ENCODE measurements around the gene FOXA1. TPM values are rescaled to one million over a fixed set of nuclear protein-coding genes. Genes with fewer than 3 reads are reported as not detected.

Gene FOXA1
- total and polyA plus RNA-seq, 11 donors = not detected

- intact Hi-C loops (cut with DNase I) = loop anchor here in 4 of 10 donors (10.0 kb wide), 2 partner anchors 349 to 929 kb away; partner anchors contain the start of gene PAX9 (in 2 of the 4)
- TF ChIP-seq, protein P1, sequence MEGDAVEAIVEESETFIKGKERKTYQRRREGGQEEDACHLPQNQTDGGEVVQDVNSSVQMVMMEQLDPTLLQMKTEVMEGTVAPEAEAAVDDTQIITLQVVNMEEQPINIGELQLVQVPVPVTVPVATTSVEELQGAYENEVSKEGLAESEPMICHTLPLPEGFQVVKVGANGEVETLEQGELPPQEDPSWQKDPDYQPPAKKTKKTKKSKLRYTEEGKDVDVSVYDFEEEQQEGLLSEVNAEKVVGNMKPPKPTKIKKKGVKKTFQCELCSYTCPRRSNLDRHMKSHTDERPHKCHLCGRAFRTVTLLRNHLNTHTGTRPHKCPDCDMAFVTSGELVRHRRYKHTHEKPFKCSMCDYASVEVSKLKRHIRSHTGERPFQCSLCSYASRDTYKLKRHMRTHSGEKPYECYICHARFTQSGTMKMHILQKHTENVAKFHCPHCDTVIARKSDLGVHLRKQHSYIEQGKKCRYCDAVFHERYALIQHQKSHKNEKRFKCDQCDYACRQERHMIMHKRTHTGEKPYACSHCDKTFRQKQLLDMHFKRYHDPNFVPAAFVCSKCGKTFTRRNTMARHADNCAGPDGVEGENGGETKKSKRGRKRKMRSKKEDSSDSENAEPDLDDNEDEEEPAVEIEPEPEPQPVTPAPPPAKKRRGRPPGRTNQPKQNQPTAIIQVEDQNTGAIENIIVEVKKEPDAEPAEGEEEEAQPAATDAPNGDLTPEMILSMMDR (IDR thresholded peaks at IDR 0.05) = no peak
- no peak for TF ChIP-seq POLR2A (IDR thresholded peaks at IDR 0.05)
- H3K27ac ChIP-seq = no peak overlapping the region
Observed at GRCh38 chr14:37593511-37594237, 1.4 kb downstream of the FOXA1 start.

DNA sequence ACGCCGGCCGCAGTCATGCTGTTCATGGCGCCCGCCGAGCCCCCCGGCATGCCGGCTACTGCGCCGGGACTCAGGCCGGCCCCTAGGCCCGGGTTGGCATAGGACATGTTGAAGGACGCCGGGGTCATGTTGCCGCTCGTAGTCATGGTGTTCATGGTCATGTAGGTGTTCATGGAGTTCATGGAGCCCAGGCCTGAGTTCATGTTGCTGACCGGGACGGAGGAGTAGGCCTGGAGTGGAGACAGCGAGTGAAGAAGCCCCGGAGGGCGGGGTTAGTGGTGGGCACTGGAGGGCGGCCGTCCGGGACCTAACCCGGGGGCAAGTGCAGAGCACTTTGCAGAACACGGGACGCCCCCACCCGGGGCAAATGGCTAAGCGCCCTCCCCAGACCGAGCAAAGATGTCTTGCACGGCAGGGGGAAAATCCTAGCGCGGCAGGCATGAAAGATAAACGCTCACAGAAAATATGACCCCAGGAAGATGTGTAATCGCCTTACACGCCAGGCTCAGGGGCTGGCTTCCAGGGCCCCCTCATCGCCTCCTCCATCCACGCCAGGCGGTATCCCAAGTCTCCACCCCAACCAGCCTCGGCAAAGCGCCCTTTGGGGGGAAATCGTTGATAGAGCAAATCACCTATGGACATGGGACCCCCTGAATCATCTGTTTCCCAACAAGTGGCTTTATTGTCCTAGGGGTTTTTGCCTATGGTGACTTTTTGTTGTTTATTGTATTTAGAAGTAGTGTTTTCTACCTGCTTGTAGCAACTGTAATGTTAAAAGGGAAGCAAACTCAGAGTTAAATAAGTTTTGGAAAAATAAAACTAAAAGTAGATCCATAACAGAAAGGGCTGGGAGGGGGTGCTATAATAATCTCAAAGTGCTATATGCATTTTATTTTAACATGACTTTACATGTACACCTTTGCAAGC lies 2.3 kb downstream of the FOXA1 start:
- intact Hi-C loops (cut with DNase I) = loop anchor here in 4 of 10 donors (10.0 kb wide), 2 partner anchors 348 to 928 kb away; partner anchors contain the start of gene PAX9 (in 2 of the 4)
- peaks cover 0 to 51% (median 13%) of the 10 kb centered on the region in 12 donors for H3K4me1 ChIP-seq

More at GRCh38 chr14:37593511-37594237, 1.4 kb downstream of the FOXA1 start:
- 9 to 18% (median 16%) methylated on average over 14 of the region's 14 CpGs for WGBS, 4 donors
- DNase-seq (no peak), ATAC-seq (no peak)
- H3K36me3 ChIP-seq = no peaks in the 10 kb centered on the region
- peak overlapping the region in 3 of 12 donors; percentile 29 to 43 (median 41) for H3K4me3 ChIP-seq
- peaks cover 0 to 52% (median 15%) of the 10 kb centered on the region in 12 donors for H3K4me1 ChIP-seq
- no peaks in the 10 kb centered on the region for H3K9me3 ChIP-seq
- peaks cover 75 to 98% (median 95%) of the 10 kb centered on the region in 9 donors for H3K27me3 ChIP-seq

DNA sequence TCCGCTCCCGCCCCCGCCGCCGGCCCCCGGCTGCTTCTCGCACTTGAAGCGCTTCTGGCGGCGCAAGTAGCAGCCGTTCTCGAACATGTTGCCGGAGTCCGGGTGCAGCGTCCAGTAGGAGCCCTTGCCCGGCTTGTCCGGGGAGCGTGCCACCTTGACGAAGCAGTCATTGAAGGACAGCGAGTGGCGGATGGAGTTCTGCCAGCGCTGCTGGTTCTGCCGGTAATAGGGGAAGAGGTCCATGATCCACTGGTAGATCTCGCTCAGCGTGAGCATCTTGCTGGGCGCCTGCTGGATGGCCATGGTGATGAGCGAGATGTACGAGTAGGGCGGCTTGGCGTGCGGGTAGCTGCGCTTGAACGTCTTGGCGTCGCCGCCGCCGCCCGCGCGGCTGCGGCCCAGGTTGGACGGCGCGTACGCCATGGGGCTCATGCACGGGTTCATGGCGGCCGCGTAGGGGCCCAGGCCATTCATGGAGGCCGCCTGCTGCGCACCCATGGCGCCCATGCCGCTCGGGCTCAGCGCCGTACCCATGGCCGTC lies 3.0 kb downstream of the FOXA1 start:
- 2 to 5% (median 3%) methylated on average over 13 to 58 of the region's 58 CpGs for WGBS, 4 donors
- Histone ChIP-seq H3K27ac (no peak overlapping the region), H3K4me1 (peaks cover 0 to 49% (median 13%) of the 10 kb centered on the region in 12 donors), H3K4me3 (peak overlapping the region in 2 of 12 donors; percentile 1 to 12), H3K27me3 (peaks cover 69 to 98% (median 95%) of the 10 kb centered on the region in 9 donors), H3K36me3 (no peaks in the 10 kb centered on the region), H3K9me3 (no peaks in the 10 kb centered on the region)
- no peak for DNase-seq
- ATAC-seq = no peak
- TF ChIP-seq POLR2A (IDR thresholded peaks at IDR 0.05) = no peak
- TF ChIP-seq, protein P1 (IDR thresholded peaks at IDR 0.05) = no peak
- intact Hi-C loops (cut with DNase I) = loop anchor here in 4 of 10 donors (10.0 kb wide), 2 partner anchors 347 to 927 kb away; partner anchors contain the start of gene PAX9 (in 2 of the 4)

More for the DNA sequence above, 2.3 kb downstream of the FOXA1 start:
- H3K36me3 ChIP-seq = no peaks in the 10 kb centered on the region
- TF ChIP-seq, protein P1 (IDR thresholded peaks at IDR 0.05) = no peak
- no peak for TF ChIP-seq POLR2A (IDR thresholded peaks at IDR 0.05)
- ATAC-seq (no peak), DNase-seq (no peak)
- H3K4me3 ChIP-seq = peak overlapping the region in 2 of 12 donors; percentile 1 to 12
- H3K27me3 ChIP-seq = peaks cover 74 to 98% (median 95%) of the 10 kb centered on the region in 9 donors
- H3K9me3 ChIP-seq = no peaks in the 10 kb centered on the region
- H3K27ac ChIP-seq = no peak overlapping the region
- 5 to 8% (median 7%) methylated on average over 34 to 42 of the region's 42 CpGs for WGBS, 4 donors

All from heart left ventricle (tissue), 16 donors.